GM19043 (cell line): ENCODE results near the gene FAIM2.
"Not testable (repeated sequence)": the region's sequence is repeated elsewhere in the genome, so short reads cannot be mapped to it uniquely, and the experiment has no call there.

ENCODE experiments used
- ATAC-seq: cut with Tn5 transposase; IDR thresholded peaks from one replicate; pipeline ENCODE4 v1.9.1; 2021; ENCODE audit warnings: low read depth; ENCODE audit not compliant: unreplicated experiment

Gene FAIM2

DNA sequence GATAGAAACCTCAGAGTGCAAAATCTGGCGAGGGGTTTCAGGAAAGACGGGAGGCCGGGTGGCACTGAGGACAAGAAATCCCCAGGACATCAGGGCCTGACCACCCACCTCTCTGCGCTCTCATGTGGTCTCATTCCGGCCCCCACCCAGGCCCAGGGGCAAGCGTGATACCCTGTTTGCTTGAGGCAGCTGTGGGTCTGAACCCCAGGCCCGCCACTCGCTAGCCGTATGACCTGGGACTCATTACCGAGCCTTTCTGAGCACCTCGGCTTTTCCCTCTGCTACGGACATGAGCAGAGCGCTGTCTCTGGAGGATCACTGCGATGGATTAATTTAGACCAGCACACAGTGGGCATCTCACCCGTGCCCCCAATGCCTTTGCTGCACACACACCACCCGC is 35.3 kb downstream of the FAIM2 start:
- no peak for ATAC-seq

GRCh38 chr12:49867570-49868341 is 35.9 kb downstream of the FAIM2 start:
- no peak for ATAC-seq

DNA sequence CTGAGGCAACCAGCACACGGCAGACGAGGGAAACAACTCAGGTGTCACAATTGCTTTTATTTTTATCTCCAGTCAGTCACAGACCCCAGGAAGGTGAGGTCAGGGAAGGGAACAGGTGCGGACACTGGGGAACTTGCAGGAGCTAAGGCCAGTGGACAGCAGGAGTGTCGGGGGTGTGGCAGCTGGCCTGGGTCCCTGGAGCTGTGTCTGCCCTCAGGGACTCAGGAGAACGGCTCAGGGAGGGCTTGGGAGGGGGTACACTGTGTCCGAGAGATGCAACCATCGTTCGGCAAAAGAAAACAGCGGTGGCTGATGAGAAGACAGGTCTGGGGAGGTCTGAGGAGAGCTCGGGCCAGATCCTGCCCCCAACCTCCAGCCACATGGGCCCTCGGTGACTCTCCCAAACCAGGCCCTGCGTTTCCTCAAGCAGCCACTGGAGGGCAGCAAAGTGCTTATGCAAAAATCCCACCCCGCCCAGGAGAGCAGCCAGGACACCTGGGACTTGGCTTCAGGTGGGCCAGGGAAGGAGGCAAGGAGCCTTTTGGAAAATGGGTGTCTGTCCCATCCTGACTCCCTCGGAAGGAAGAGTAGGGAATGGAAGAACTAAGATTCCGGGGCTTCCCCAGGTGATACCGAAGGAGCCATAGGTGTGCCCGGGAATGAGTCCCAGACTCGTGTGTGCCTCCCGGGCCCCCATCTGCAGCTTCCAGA is 36.7 kb downstream of the FAIM2 start:
- ATAC-seq, result no peak

- no peak for ATAC-seq
Measured at GRCh38 chr12:49865782-49866135, 37.9 kb downstream of the FAIM2 start.

GRCh38 chr12:49865109-49865781 is 38.5 kb downstream of the FAIM2 start:
- no peak for ATAC-seq

DNA sequence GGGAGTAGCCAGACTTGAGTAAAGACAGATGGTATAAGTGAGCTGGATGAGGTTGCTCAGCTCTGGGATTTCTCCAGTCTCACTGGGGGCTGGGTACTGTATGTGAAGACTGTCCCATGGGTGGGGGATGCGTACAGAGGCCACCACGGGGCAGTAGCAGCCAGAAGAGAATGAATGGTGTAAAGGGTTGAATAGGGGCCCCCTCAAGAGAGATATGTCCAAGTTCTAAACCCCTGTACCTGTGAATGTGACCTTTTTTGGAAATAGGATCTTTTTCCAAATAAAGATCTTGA is 39.0 kb downstream of the FAIM2 start:
- no peak for ATAC-seq

GRCh38 chr12:49863946-49864797 is 39.5 kb downstream of the FAIM2 start:
- ATAC-seq, result no peak

- ATAC-seq, result not testable (repeated sequence)
Measured at GRCh38 chr12:49860921-49861320, 42.8 kb downstream of the FAIM2 start.

GRCh38 chr12:49855890-49856289 is 47.8 kb downstream of the FAIM2 start:
- ATAC-seq, result not testable (repeated sequence)

GRCh38 chr12:49854976-49855375 is 48.7 kb downstream of the FAIM2 start:
- no peak for ATAC-seq

- ATAC-seq, result no peak
Measured at GRCh38 chr12:49853671-49854070, 50.0 kb downstream of the FAIM2 start.

GRCh38 chr12:49847161-49847560 is 56.5 kb downstream of the FAIM2 start:
- ATAC-seq, result no peak

DNA sequence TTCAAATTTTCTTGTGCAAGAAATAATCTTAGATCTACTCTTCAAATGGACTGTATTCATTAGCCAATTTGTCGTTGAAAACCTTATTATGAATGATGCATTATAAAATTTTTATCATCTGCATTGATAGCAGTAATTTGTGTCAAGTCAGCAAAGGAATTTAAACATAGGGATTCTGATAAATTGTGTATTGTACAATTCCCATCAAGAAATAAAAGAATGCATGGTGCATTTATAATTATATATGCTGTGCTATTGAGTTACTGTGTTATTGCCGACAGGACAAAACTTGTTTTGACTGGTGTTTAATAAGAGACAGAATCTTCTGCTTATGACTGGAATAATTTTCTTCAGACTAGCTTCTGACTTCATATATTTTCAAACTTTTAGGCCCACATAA is 57.7 kb downstream of the FAIM2 start:
- no peak for ATAC-seq

- ATAC-seq, result no peak
Measured at GRCh38 chr12:49843876-49844437, 59.7 kb downstream of the FAIM2 start.

DNA sequence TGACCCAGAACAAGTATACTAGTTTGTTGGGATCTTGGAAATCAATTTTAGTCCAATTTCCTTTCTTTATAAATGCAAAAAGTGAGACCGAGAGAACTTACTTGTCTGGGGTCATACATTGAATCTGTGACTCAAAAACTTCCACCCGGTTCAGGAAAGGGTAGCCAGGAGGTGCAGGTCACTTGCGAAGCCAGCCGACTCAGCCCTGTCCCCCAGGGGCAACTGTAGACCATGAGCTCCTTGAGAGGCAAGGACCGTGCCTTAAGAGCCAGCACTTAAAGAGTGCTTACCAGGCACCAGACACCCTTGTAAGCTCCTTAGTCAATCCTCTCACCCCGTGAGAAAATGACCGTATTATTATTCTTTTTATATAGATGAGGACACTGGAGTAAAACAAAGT is 60.3 kb downstream of the FAIM2 start:
- ATAC-seq, result no peak

DNA sequence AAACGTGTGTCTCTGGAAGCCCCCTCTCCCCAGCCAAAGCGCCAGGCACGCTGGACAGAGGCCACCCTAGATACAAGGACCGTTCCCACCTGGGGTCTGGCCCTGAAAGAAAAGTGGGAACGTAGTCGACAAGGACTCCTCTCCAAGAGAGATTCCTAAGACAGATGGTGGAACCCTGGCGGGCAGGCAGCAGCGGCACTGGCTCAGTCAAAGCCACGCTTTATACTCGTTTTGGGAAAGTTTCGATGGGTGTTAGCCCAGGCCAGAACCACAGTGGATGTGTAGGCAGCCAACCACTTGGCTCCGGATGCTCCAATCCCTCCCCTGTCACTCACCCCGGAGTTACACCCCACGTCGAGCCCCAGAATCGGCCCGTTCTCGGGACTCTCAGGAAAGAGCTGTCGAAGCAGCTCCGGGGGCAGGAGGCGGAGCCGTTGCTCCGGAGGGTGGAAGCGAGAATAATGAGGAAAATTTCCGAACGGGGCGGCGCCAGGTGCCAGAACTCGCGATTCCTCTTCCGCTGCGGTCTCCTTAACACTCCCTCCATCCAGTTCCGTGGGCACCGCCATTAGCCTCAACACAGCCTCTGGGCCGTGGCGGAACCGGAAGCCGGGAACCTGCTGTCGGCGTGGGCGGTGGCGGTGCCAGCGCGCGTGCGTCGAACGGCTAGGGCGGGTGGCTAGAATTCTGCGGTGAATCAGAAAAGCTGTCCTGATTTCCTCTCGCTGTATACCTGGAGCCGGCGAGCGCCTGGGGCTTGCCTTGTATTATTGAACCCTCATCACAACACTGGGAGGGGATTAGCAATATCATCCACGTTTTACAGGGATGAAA is 61.0 kb downstream of the FAIM2 start, which contains the start of gene BCDIN3D:
BCDIN3D (minus strand) TSS at position 588 of the 834 bp plus-strand sequence; CDS start at position 569, 19 bp downstream.
- ATAC-seq, result peak; percentile 60

- no peak for ATAC-seq
Measured at GRCh38 chr12:49838973-49839633, 64.6 kb downstream of the FAIM2 start.

DNA sequence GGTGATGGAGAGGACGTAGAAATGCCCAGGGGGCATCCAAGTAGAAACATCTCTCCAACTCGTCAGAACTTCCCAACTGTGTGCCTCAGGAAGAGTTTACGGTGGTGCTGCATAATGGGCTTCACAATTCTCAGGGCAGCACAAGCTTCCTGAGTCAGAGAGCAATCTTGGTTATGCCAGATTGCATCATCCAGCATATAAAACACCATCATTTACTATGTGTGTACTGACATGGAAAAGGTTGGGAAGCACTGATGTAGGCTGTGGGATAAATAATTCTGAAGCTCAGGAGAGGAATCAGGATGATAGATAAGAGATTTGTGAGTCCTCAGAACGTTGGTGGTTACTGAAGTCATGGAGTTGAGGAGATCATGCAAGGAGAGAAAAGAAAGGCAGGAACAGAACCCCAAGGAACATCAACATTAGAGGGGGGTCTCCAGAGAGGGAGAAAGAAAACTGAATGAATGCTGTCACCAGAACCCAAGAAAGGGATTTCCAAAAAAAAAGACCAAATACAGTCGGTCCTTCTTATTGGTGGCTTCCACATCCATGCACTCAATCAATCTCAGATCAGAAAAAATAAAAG is 70.8 kb downstream of the FAIM2 start:
- ATAC-seq, result no peak

DNA sequence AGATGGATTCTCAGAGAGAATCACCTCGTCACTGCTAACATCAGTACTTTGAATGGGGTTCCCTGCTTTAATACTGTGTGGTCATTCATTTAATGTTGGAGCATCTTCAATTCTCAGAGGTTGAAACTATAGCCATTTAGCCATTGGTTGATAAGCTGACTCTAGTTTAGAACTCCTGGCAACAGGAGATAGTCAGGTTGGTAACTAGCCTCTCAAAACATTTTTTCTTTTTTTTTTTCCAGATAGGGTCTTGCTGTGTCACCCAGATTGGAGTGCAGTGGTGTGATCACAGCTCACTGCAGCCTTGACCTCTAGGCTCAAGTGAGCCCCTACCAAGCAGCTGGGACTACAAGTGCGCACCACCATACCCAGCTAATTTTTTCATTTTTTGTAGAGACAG is 72.0 kb downstream of the FAIM2 start:
- no peak for ATAC-seq
